Frontal cortex (tissue), 4 donors: ENCODE data around the gene ZMYND8. TPM values are rescaled to one million over a fixed set of nuclear protein-coding genes. Genes with fewer than 3 reads are reported as not detected.

Source experiments
- DNase-seq, 2 donors: peaks; one replicate each; pipeline ENCODE4 v3.0.0; 2012; ENCODE audit warnings: low spot score in 2 of 2
- FAIRE-seq: peaks from 2 replicates; lab custom pipeline; 2012; peaks lifted over from hg19 to GRCh38; lab: Jason Lieb, UNC
- total RNA-seq: library from RNA; depleted of rRNA; stranded (reverse); fragments of >200 nt; gene quantifications from one replicate; pipeline ENCODE4 v1.2.3, GENCODE V29; 2014
- donor health status: control.
- donor health status: control.
- donor health status: control.

The ZMYND8 gene
- total RNA-seq, 1 donor from 2014 or later = 36.7 TPM

- FAIRE-seq = no peak
- no peak for DNase-seq
Measured at GRCh38 chr20:47236639-47236900, 119.9 kb downstream of the ZMYND8 start.

GRCh38 chr20:47235853-47236638 lies 120.5 kb downstream of the ZMYND8 start:
- DNase-seq (no peak), FAIRE-seq (no peak)

DNA sequence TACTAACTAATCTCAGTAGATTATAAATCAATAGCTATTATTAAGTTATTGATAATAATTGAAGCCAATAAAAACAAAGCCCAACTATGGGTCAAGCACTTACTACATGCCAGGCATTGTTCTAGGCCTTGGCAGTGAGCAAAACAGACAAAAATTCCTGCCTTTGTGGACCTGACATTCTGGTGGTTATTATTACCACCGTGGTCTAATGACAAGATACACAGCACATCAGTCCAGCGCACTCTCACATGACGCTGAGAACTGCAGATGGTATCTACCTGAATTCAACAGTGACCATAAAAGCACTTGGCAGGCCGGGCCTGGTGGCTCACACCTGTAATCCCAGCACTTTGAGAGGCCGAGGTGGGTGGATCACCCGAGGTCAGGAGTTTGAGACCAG lies 121.4 kb downstream of the ZMYND8 start:
- DNase-seq (no peak), FAIRE-seq (no peak)

GRCh38 chr20:47233333-47234188 lies 122.9 kb downstream of the ZMYND8 start:
- DNase-seq = no peak
- FAIRE-seq = no peak

- FAIRE-seq (no peak), DNase-seq (no peak)
Measured at GRCh38 chr20:47232518-47232917, 124.0 kb downstream of the ZMYND8 start.

GRCh38 chr20:47231382-47232039 lies 125.0 kb downstream of the ZMYND8 start:
- FAIRE-seq = no peak
- DNase-seq = no peak

GRCh38 chr20:47230811-47231256 lies 125.7 kb downstream of the ZMYND8 start:
- FAIRE-seq (no peak), DNase-seq (no peak)

DNA sequence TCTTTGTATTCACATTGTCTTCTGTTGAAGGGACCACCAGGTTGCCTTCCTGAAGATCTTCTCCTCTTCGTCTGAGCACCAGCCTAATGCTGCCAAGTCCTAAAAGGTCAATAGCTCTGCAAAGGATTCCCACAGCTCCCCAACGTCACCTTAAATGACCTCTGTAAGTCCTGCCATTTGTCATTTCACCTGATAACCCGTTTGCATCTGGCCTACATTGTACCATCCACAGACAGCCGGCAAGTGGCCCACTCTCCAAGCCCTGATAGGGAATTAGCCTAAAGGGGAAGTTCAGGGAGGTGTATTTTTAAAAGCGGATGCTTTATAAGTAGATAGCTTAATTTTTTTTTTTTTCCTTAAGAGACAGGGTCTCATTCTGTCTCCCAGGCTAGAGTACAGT lies 127.8 kb downstream of the ZMYND8 start:
- FAIRE-seq = no peak
- DNase-seq = no peak

- no peak for DNase-seq
Measured at GRCh38 chr20:47227576-47227975, 128.9 kb downstream of the ZMYND8 start.

DNA sequence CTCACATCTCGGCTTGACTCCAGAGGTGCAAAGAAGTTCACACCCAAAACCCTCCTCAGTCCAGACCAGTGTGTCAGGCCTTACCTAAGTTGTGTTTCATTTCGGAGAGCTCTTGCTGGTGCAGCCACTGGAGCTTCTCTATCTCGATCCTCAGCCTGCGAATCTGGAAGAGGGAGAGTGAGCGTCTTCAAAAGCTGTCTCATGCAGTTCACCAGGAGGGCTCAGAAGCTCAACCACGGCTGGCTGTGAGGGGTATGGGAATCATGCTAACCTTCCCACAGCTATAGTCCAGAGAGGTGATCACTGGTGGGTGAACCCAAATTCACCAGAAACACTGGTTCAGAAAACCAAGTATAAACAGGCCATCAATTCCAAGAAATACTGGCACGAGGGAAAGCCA lies 129.4 kb downstream of the ZMYND8 start:
- DNase-seq (no peak), FAIRE-seq (no peak)

More at GRCh38 chr20:47227576-47227975, 128.9 kb downstream of the ZMYND8 start:
- FAIRE-seq = no peak

DNA sequence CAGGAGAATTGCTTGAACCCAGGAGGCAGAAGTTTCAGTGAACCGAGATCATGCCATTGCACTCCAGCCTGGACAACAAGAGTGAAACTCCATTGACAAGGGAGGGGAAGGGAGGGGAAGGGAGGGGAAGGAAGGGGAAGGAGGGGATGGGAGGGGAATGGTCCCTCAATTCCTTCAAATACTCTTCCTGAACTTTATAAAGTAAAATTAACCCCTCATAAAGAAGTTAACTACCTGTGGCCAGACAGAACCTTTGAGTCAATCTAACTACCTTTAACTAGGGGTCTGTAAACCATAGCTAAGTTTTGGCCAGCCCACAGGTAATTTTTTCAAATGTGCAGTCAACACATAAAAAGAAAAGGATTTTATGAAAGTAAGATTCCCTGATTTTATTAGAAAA lies 131.0 kb downstream of the ZMYND8 start:
- FAIRE-seq = no peak
- DNase-seq = no peak

- DNase-seq (no peak), FAIRE-seq (no peak)
Measured at GRCh38 chr20:47224857-47225256, 131.6 kb downstream of the ZMYND8 start.

GRCh38 chr20:47224300-47224791 lies 132.2 kb downstream of the ZMYND8 start:
- DNase-seq (no peak), FAIRE-seq (no peak)

DNA sequence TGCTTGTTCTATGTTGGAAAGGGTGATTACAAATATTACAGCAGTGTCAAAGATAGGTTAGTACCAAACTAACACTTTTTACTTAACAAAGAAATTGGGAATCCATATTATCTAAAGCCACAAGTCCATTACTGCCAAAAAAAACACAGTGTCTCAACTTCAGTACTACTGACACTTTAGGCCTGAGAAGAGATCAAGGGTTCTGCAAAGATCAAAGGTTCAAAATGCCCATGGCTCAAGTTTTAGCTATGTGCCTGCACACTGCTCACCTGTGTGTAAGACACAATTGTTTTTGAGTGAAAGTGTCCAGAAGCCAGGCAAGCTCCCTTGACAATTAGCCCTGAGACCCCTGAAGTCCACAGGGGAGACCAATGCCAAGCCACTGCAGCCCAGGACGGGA lies 132.6 kb downstream of the ZMYND8 start:
- FAIRE-seq (no peak), DNase-seq (no peak)

DNA sequence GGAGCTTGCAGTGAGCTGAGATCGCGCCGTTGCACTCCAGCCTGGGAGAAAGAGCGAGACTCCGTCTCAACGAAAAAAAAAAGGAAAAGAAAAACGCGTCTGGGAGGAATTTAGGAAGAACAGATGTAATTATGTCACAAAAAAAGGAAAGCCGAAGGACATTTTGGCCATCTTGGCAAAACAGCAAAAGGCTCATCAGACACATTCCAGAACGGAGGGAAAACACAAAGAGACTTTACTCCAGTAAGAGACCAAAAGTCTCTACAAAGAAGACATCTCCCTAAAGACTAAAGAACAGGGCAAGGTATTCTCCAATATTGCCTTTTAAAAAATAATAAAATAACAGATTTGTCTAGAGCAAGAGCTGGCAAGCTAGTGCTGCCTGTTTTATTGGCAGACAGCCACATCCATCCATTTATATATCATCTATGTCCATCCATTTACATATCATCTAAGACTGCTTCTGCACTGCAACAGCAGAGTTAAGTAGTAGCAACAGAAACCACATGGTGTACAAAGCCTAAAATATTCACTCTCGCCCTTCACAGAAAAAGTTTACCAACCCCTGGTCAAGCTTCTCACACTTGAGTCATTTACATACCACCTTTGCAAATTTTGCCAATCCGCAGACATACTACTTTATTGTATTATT lies 133.9 kb downstream of the ZMYND8 start:
- FAIRE-seq = no peak
- DNase-seq = no peak

DNA sequence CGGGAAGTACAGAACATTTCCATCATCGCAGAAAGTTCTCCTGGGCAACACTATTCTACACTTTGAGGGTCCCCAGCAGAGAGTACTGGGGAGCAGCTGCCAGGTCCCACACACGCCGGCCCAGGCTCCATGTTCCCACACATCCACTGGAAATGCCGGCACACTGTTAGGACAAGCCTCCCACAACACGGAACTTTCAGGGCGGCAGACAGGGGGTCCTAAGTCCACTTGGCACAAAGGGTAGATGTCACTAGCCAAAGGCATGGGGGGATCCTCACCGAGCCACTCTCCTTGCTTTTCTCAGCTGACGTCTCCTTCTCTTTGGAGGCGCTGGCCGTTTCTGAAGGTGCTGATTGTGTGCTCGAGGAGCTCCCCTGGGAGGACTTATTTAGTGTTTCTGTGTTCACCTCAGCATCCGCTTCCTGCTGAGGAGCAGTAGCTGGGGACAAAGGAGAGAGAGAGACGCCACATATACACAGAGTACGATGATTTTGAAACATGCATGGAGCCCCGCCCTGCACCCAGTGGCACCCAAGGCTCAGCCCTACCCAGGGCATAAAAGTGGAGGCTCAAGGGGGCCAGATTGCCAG lies 135.4 kb downstream of the ZMYND8 start:
- FAIRE-seq (no peak), DNase-seq (no peak)

GRCh38 chr20:47220161-47220582 lies 136.3 kb downstream of the ZMYND8 start:
- no peak for FAIRE-seq
- no peak for DNase-seq

- DNase-seq (no peak), FAIRE-seq (no peak)
Measured at GRCh38 chr20:47217482-47218446, 138.7 kb downstream of the ZMYND8 start.
